Stimulated activated CD8-positive, alpha-beta memory T cell treated with anti-CD3 and anti-CD28 coated beads, Interleukin-4, amount 100 ng/mL, for 1 hour (primary cell): ENCODE measurements around the gene DLG4.
"Not testable (repeated sequence)": the region's sequence is repeated elsewhere in the genome, so short reads cannot be mapped to it uniquely, and the experiment has no call there.

Experiments
- DNase-seq, 2 donors: peaks; one replicate each; pipeline ENCODE4 v3.0.0-alpha.2; 2020; ENCODE audit warnings: low read depth in 2 of 2, low spot score in 1 of 2

DLG4 gene

GRCh38 chr17:7167832-7168231 is 51.8 kb downstream of the DLG4 start:
- DNase-seq = no peak

DNA sequence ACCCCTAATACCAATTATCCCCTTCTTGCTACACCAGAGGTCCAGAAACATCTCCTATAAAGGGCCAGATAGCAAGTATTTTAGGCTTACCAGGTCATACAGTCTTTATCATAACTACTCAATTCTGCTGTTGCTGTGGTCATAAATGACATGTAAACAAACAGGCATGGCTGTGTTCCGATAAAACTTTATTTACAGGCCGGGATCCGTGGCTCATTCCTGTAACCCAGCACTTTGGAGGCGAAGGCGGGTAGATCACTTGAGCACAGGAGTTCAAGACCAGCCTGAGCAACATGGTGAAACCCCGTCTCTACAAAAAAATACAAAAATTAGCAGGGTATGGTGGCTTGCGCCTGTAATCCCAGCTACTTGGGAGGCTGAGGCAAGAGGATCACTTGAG is 52.8 kb downstream of the DLG4 start:
- DNase-seq = no peak

- DNase-seq = not testable (repeated sequence)
Observed at GRCh38 chr17:7159571-7159970, 60.1 kb downstream of the DLG4 start.

DNA sequence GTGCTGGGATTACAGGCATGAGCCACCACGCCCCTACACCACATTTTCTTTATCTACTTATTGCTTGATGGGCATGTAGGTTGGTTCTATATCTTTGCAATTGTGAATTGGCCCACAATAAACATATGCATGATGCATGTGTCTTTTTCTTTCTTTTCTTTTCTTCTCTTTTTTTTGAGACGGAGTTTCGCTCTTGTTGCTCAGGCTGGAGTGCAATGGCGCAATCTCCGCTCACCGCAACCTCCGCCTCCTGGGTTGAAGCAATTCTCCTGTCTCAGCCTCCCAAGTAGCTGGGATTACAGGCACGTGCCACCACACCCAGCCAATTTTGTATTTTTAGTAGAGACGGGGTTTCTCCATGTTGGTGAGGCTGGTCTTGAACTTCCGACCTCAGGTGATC is 61.2 kb downstream of the DLG4 start:
- DNase-seq = not testable (repeated sequence)

DNA sequence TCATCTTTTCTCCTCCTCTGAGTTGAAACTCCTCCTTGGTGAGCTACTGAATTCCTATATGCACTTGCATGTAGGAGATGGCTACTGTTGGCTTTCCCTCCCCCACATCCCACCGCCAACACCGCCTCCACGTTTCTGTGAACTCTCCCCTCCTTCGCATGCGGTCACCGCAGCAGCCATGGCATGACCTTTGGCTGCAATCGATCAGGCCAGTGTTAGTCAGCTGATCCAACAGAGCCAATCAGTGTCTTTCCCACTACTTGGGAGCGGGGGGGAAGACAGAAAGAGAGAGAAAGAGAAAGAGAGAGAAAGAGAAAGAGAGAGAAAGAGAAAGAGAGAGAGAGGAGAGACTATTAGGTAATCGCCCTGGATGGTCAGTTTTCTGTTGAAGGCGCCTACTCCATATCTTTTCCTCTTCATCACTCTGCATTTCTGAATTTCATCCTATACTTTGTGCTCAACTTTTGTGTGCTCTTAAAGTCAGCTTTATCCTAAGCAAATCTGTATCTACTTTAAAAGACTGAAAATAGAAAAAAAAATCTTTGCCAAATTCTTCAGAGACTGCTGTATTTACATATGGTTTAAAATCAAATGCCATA is 63.2 kb downstream of the DLG4 start:
- DNase-seq = no peak

DNA sequence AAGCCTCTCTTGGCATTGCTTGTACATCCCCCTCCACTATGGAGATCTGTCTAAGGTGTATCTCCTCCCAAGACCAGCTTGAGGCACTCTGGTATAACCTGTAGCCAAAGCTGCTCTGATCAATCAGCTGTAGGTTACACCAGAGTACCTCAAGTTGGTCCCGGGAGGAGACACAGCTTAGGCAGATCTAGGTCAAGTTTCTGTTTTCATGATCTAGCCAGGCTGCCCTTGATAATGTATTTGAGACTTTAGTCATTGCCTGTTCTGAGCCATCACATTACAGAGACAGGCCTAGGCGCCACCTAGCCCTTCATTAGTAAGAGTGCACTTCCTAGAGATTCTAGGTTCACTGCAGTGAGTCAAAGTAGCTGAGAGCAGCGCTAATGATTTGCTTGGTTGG is 71.9 kb downstream of the DLG4 start:
- DNase-seq = no peak

DNA sequence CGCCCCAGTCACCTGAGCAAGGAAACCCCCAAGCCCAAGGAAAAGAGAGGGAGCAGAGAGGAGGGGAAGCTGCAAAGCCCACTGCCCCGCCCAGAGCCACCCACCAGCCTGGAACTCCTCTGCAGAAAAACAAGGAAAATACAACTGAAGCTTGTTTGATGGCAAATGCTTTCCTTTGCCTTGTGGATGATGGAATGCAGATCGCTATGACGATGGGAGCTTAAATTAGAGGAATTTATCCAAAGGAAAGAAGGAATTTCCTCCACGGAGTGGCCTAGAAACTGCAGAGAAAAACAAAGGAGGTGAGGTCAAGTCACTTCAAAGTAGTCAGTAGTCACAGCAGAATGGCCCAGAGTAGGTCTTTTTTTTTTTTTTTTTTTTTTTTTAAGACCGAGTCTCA is 73.5 kb downstream of the DLG4 start:
- DNase-seq = no peak

GRCh38 chr17:7144213-7144612 is 75.4 kb downstream of the DLG4 start:
- no peak for DNase-seq

DNA sequence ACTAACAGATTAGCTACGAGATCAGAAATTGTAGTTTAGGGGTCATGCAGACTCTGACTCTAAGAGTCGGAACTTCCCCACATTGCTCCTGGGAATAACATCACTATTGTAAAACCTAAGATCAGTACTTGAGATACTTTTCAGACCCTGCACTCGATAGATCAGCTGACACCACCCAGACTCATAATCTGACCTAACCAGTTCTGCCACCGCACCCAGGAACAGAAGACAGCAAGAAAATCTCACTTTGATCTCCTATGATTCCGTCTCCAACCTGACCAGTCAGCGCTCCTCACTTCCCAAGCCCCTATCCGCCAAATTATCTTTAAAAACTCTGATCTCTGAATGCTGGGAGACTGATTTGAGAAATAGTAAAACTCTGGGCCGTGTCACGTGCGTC is 77.8 kb downstream of the DLG4 start:
- DNase-seq = no peak

GRCh38 chr17:7139400-7139799 is 80.2 kb downstream of the DLG4 start:
- DNase-seq = no peak

DNA sequence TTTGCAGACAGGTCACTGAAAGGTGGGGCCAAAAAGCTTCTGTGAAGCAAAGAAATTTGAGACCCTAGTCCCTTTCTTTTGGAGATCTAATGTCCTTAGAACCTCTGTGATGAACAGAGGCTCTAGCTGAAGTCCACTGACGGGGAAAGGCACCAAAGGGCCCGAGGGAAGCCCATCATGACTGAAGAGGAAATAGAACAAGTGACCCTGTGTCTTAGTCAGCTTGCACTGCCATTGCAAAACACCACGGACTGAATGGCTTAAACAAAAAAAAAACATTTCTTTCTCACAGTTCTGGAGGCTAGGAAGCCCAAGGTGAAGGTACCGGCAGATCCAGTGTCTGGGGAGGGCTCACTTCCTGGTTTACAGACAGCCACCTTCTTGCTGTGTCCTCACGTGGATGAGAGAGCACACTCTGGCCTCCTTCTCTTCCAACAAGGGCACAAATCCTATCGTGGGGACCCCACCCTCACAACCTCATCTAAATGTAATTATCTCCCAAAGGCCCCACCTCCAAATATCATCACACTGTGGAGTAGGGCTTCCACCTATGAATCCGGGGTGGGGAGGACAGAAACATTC is 80.7 kb downstream of the DLG4 start:
- DNase-seq = no peak

DNA sequence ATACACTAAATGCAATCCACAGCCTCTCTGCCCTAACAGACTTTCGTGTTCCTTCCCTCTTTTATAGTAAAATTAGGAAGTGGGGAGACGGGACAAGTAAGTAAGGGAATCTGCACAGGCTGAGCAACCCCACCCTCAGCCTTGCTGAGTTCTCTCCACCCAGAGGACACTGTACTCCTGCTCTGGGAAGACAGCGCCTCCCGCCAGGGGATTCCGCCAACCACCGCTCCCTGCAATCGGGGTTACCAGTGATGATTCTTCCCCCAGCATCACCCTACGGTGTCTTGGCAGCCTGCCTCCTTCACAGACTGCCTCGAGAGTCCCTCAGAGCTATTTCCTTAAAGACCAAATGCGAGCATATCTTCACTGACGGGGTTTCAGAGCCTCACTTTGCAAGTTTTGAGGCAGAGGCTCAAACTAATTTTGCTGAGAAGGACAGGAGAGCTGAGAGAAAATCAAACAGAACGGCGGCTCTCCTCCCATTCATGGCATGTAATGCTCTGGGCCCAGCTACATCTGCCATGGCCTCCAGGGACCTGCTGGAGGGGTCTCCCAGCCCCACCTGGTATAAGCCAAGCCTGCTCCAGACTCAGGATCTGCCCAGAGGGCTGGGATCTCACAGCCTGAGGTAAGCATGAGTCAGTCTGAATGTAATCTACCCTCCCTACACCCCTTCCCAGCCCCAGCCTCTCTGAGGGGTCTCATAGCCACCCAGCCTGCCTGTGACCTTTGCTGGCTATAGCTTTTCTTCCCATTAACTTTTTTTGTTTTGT is 82.3 kb downstream of the DLG4 start:
- DNase-seq = no peak
